ENCODE results near the gene SERPINB6.
"Not testable (repeated sequence)": the region's sequence is repeated elsewhere in the genome, so short reads cannot be mapped to it uniquely, and the experiment has no call there.

SERPINB6 gene

GRCh38 chr6:2959909-2960719 is 11.3 kb downstream of the SERPINB6 start:
- DNase-seq (ENCODE audit: low read depth in 2 of 2, low spot score in 1 of 2), result no peak

GRCh38 chr6:2958776-2959175 is 12.6 kb downstream of the SERPINB6 start:
- DNase-seq (ENCODE audit: low read depth in 2 of 2, low spot score in 1 of 2), result no peak

- no peak for DNase-seq (ENCODE audit: low read depth in 2 of 2, low spot score in 1 of 2)
These were observed 13.0 kb downstream of the SERPINB6 start for GRCh38 chr6:2958331-2958711.

- DNase-seq (ENCODE audit: low read depth in 2 of 2, low spot score in 1 of 2), result no peak
These were observed 13.6 kb downstream of the SERPINB6 start for GRCh38 chr6:2957696-2958330.

- no peak for DNase-seq (ENCODE audit: low read depth in 2 of 2, low spot score in 1 of 2)
These were observed 14.3 kb downstream of the SERPINB6 start for GRCh38 chr6:2956930-2957685.

GRCh38 chr6:2953098-2953497 is 18.3 kb downstream of the SERPINB6 start:
- no peak for DNase-seq (ENCODE audit: low read depth in 2 of 2, low spot score in 1 of 2)

- DNase-seq (ENCODE audit: low read depth in 2 of 2, low spot score in 1 of 2), result peak in 1 of 2 donors; percentile 20
These were observed 18.7 kb downstream of the SERPINB6 start for GRCh38 chr6:2952557-2953095.

GRCh38 chr6:2951728-2952127 is 19.6 kb downstream of the SERPINB6 start:
- no peak for DNase-seq (ENCODE audit: low read depth in 2 of 2, low spot score in 1 of 2)

- no peak for DNase-seq (ENCODE audit: low read depth in 2 of 2, low spot score in 1 of 2)
These were observed 20.7 kb downstream of the SERPINB6 start for GRCh38 chr6:2950713-2951112.

GRCh38 chr6:2949536-2950083 is 21.8 kb downstream of the SERPINB6 start:
- DNase-seq (ENCODE audit: low read depth in 2 of 2, low spot score in 1 of 2), result no peak

- DNase-seq (ENCODE audit: low read depth in 2 of 2, low spot score in 1 of 2), result no peak
These were observed 22.2 kb downstream of the SERPINB6 start for GRCh38 chr6:2949121-2949520.

- no peak for DNase-seq (ENCODE audit: low read depth in 2 of 2, low spot score in 1 of 2)
These were observed 22.9 kb downstream of the SERPINB6 start for GRCh38 chr6:2948228-2949025.

- DNase-seq (ENCODE audit: low read depth in 2 of 2, low spot score in 1 of 2), result no peak
These were observed 23.9 kb downstream of the SERPINB6 start for GRCh38 chr6:2947445-2947844.

GRCh38 chr6:2945153-2945452 is 26.3 kb downstream of the SERPINB6 start:
- no peak for DNase-seq (ENCODE audit: low read depth in 2 of 2, low spot score in 1 of 2)

- DNase-seq (ENCODE audit: low read depth in 2 of 2, low spot score in 1 of 2), result no peak
These were observed 26.8 kb downstream of the SERPINB6 start for GRCh38 chr6:2944405-2945152.

- no peak for DNase-seq (ENCODE audit: low read depth in 2 of 2, low spot score in 1 of 2)
These were observed 27.8 kb downstream of the SERPINB6 start for GRCh38 chr6:2943564-2943955.

GRCh38 chr6:2942914-2943563 is 28.3 kb downstream of the SERPINB6 start:
- no peak for DNase-seq (ENCODE audit: low read depth in 2 of 2, low spot score in 1 of 2)

- not testable (repeated sequence) for DNase-seq (ENCODE audit: low read depth in 2 of 2, low spot score in 1 of 2)
These were observed 29.3 kb downstream of the SERPINB6 start for GRCh38 chr6:2942116-2942515.

- no peak for DNase-seq (ENCODE audit: low read depth in 2 of 2, low spot score in 1 of 2)
These were observed 30.5 kb downstream of the SERPINB6 start for GRCh38 chr6:2940851-2941250.
